H9 (cell line): Measurements from ENCODE around the gene MAGED2. TPM values are rescaled to one million over a fixed set of nuclear protein-coding genes. Genes with fewer than 3 reads are reported as not detected.

Source experiments
- DNase-seq: peaks from one replicate; pipeline ENCODE4 v3.0.0-alpha.2; 2017
- H2AFZ ChIP-seq: one replicate; pipeline ENCODE4 v1.6.1; 2013; ENCODE audit warnings: mild to moderate bottlenecking, low read length, control low read depth, moderate library complexity
- H2AK5ac ChIP-seq: 2 replicates; pipeline ENCODE4 v1.6.1; 2013; ENCODE audit warnings: low read length, control low read depth, mixed read lengths; ENCODE audit not compliant: insufficient read length
- H2BK120ac ChIP-seq: one replicate; pipeline ENCODE4 v1.6.1; 2013; ENCODE audit warnings: low read depth, mild to moderate bottlenecking, low read length, control low read depth, inconsistent platforms; ENCODE audit not compliant: poor library complexity, severe bottlenecking
- H2BK12ac ChIP-seq: 2 replicates; pipeline ENCODE4 v1.6.1; 2013; ENCODE audit warnings: low read length, control low read depth, mixed read lengths, low read depth; ENCODE audit not compliant: insufficient read length
- H2BK15ac ChIP-seq: 2 replicates; pipeline ENCODE4 v1.6.1; 2013; ENCODE audit warnings: low read depth, low read length, control low read depth
- H2BK20ac ChIP-seq: one replicate; pipeline ENCODE4 v1.6.1; 2013; ENCODE audit warnings: low read depth, mild to moderate bottlenecking, low read length, control low read depth, inconsistent platforms; ENCODE audit not compliant: poor library complexity, severe bottlenecking
- H2BK5ac ChIP-seq: 2 replicates; pipeline ENCODE4 v1.6.1; 2013; ENCODE audit warnings: low read length, control low read depth, mixed read lengths; ENCODE audit not compliant: insufficient read length
- H3K14ac ChIP-seq: 2 replicates; pipeline ENCODE4 v1.6.1; 2013; ENCODE audit warnings: low read length, control low read depth; ENCODE audit not compliant: insufficient read depth
- H3K18ac ChIP-seq: 2 replicates; pipeline ENCODE4 v1.6.1; 2013; ENCODE audit warnings: low read depth, mild to moderate bottlenecking, mixed read lengths, low read length, control low read depth; ENCODE audit not compliant: insufficient read length
- H3K23ac ChIP-seq: 2 replicates; pipeline ENCODE4 v1.6.1; 2013; ENCODE audit warnings: low read length, control low read depth, mixed read lengths, low read depth; ENCODE audit not compliant: insufficient read length
- H3K23me2 ChIP-seq: 2 replicates; pipeline ENCODE4 v1.6.1; 2013; ENCODE audit warnings: low read depth, mild to moderate bottlenecking, mixed read lengths, low read length, control low read depth; ENCODE audit not compliant: insufficient read length, poor library complexity, severe bottlenecking
- H3K27ac ChIP-seq: 2 replicates; pipeline ENCODE4 v1.5.1; 2013; ENCODE audit warnings: low read length, control low read depth, mixed read lengths, low read depth; ENCODE audit not compliant: insufficient read length
- H3K27me3 ChIP-seq: 2 replicates; pipeline ENCODE4 v1.6.1; 2013; ENCODE audit warnings: low read length, control low read depth, inconsistent platforms; ENCODE audit not compliant: insufficient read depth
- H3K4ac ChIP-seq: 2 replicates; pipeline ENCODE4 v1.6.1; 2013; ENCODE audit warnings: low read depth, mild to moderate bottlenecking, control low read depth, inconsistent platforms, low read length, moderate library complexity
- H3K4me1 ChIP-seq: 2 replicates; pipeline ENCODE4 v1.6.1; 2013; ENCODE audit warnings: low read length, control low read depth, inconsistent platforms; ENCODE audit not compliant: insufficient read depth
- H3K4me2 ChIP-seq: 2 replicates; pipeline ENCODE4 v1.6.1; 2013; ENCODE audit warnings: low read length, control low read depth, mixed read lengths; ENCODE audit not compliant: insufficient read length, insufficient read depth
- H3K56ac ChIP-seq: 2 replicates; pipeline ENCODE4 v1.6.1; 2013; ENCODE audit warnings: low read depth, mild to moderate bottlenecking, mixed read lengths, low read length, control low read depth; ENCODE audit not compliant: insufficient read length
- H3K79me1 ChIP-seq: 2 replicates; pipeline ENCODE4 v1.6.1; 2013; ENCODE audit warnings: low read depth, mild to moderate bottlenecking, moderate library complexity, low read length, control low read depth, inconsistent platforms; ENCODE audit not compliant: insufficient read depth, poor library complexity, severe bottlenecking
- H3K79me2 ChIP-seq: 2 replicates; pipeline ENCODE4 v1.6.1; 2013; ENCODE audit warnings: low read length, control low read depth, inconsistent platforms; ENCODE audit not compliant: insufficient read depth
- H3K9ac ChIP-seq: 2 replicates; pipeline ENCODE4 v1.6.1; 2013; ENCODE audit warnings: low read length, control low read depth, mixed read lengths; ENCODE audit not compliant: insufficient read length; ENCODE audit errors: extremely low read depth
- H3K9me3 ChIP-seq: one replicate; pipeline ENCODE4 v1.6.1; 2013; ENCODE audit warnings: low read depth, low read length, inconsistent platforms; ENCODE audit not compliant: control insufficient read depth
- H3T11ph ChIP-seq: one replicate; pipeline ENCODE4 v1.6.1; 2013; ENCODE audit warnings: mild to moderate bottlenecking, low read length, control low read depth, inconsistent platforms
- H4K20me1 ChIP-seq: one replicate; pipeline ENCODE4 v1.6.1; 2013; ENCODE audit not compliant: control insufficient read depth, insufficient read length, insufficient read depth
- H4K5ac ChIP-seq: 2 replicates; pipeline ENCODE4 v1.6.1; 2013; ENCODE audit warnings: low read depth, mild to moderate bottlenecking, mixed read lengths, low read length, control low read depth; ENCODE audit not compliant: insufficient read length
- H4K8ac ChIP-seq: replicated peaks from 2 replicates; pipeline ENCODE4 v1.6.1; 2013; ENCODE audit warnings: low read length, control low read depth, mixed read lengths, low read depth; ENCODE audit not compliant: insufficient read length
- H4K91ac ChIP-seq: 2 replicates; pipeline ENCODE4 v1.6.1; 2013; ENCODE audit warnings: low read depth, mild to moderate bottlenecking, moderate library complexity, mixed read lengths, low read length, control low read depth; ENCODE audit not compliant: insufficient read length
- H3K27ac Mint-ChIP-seq, 3 experiments: 2 replicates in 2 of 3; 3 replicates in 1 of 3; pipeline ENCODE4 v1.8.0; 2020 to 2021; ENCODE audit warnings: mixed read lengths in 3 of 3, mild to moderate bottlenecking in 1 of 3, moderate library complexity in 1 of 3
- H3K27me3 Mint-ChIP-seq: 2 replicates; pipeline ENCODE4 v1.8.0; 2021; ENCODE audit warnings: low read depth, mild to moderate bottlenecking, moderate library complexity, mixed read lengths
- H3K36me3 Mint-ChIP-seq, 3 experiments: 2 replicates in 2 of 3; 3 replicates in 1 of 3; pipeline ENCODE4 v1.8.0; 2020 to 2021; ENCODE audit warnings: low read depth in 3 of 3, mixed read lengths in 3 of 3; ENCODE audit not compliant: insufficient read depth in 1 of 3
- H3K4me1 Mint-ChIP-seq, 2 experiments: 2 replicates each; pipeline ENCODE4 v1.8.0; 2020; ENCODE audit warnings: mixed read lengths in 2 of 2
- H3K4me3 Mint-ChIP-seq, 2 experiments: 2 replicates in 1 of 2; 3 replicates in 1 of 2; pipeline ENCODE4 v1.8.0; 2020 to 2021; ENCODE audit warnings: mild to moderate bottlenecking in 2 of 2, mixed read lengths in 2 of 2, moderate library complexity in 1 of 2
- H3K9me3 Mint-ChIP-seq, 2 experiments: 2 replicates in 1 of 2; 3 replicates in 1 of 2; pipeline ENCODE4 v1.8.0; 2020; ENCODE audit warnings: mild to moderate bottlenecking in 2 of 2, mixed read lengths in 2 of 2, moderate library complexity in 1 of 2
- CTCF ChIP-seq: fragments of 200-600 bp; sonication (generic); conservative IDR thresholded peaks from 3 replicates; pipeline ENCODE4 v1.8.0; 2021; ENCODE audit warnings: antibody characterized with exemption, mild to moderate bottlenecking
- WGBS: extraction: QIAGEN DNeasy Blood & Tissue Kit; methylation state at CpG from one replicate; pipeline ENCODE4 v1.1.7; 2013; ENCODE audit warnings: missing lambda C conversion rate, low lambda C conversion rate, mixed read lengths; ENCODE audit not compliant: insufficient read length; ENCODE audit errors: extremely low coverage; 5-methylcytosine and 5-hydroxymethylcytosine counted together
- total RNA-seq: library from RNA; stranded (reverse); gene quantifications from 2 replicates; pipeline ENCODE4 v1.2.1, GENCODE V29; 2021

The MAGED2 gene
- total RNA-seq, 1 experiment from 2014 or later = 146 TPM

GRCh38 chrX:54818221-54818620, 10.7 kb downstream of the MAGED2 start:
- Histone ChIP-seq H3K4me2 (no peak overlapping the region), H3K27ac (no peak overlapping the region), H3K18ac (no peak overlapping the region), H2AK5ac (no peak overlapping the region), H2BK12ac (no peak overlapping the region), H2BK120ac (no peak overlapping the region), H3K14ac (no peak overlapping the region), H3K4me1 (no peaks in the 10 kb centered on the region), H3K79me2 (no peaks in the 10 kb centered on the region), H3K23ac (no peak overlapping the region), H2BK5ac (no peak overlapping the region), H3K79me1 (no peaks in the 10 kb centered on the region), H3K23me2 (no peaks in the 10 kb centered on the region), H4K20me1 (no peaks in the 10 kb centered on the region), H2BK20ac (no peak overlapping the region), H3K27me3 (no peaks in the 10 kb centered on the region), H3K56ac (no peak overlapping the region), H3T11ph (no peak overlapping the region), H2AFZ (no peak overlapping the region), H3K9ac (no peak overlapping the region), H3K4ac (no peak overlapping the region), H3K9me3 (peaks cover 26% of the 10 kb centered on the region), H4K5ac (no peak overlapping the region), H4K91ac (no peak overlapping the region), H4K8ac (no peak overlapping the region), H2BK15ac (no peak overlapping the region)
- no peak for DNase-seq
- TF ChIP-seq CTCF = no peak
- Mint-ChIP-seq H3K27ac (no peak overlapping the region), H3K36me3 (peaks cover 30 to 37% (median 32%) of the 10 kb centered on the region in 3 experiments), H3K9me3 (peaks cover 62 to 75% of the 10 kb centered on the region in 2 experiments), H3K4me3 (no peak overlapping the region), H3K4me1 (no peaks in the 10 kb centered on the region), H3K27me3 (no peaks in the 10 kb centered on the region; the same call in 1 of the 2 replicates)
- WGBS = no CpG with 5 or more reads among the region's 5 CpGs
